H9 (cell line): ENCODE results near the gene STXBP6. TPM values are rescaled to one million over a fixed set of nuclear protein-coding genes. Genes with fewer than 3 reads are reported as not detected.

Experiments
- DNase-seq: peaks from one replicate; pipeline ENCODE4 v3.0.0-alpha.2; 2017
- H2AFZ ChIP-seq: one replicate; pipeline ENCODE4 v1.6.1; 2013; ENCODE audit warnings: mild to moderate bottlenecking, low read length, control low read depth, moderate library complexity
- H2AK5ac ChIP-seq: 2 replicates; pipeline ENCODE4 v1.6.1; 2013; ENCODE audit warnings: low read length, control low read depth, mixed read lengths; ENCODE audit not compliant: insufficient read length
- H2BK120ac ChIP-seq: one replicate; pipeline ENCODE4 v1.6.1; 2013; ENCODE audit warnings: low read depth, mild to moderate bottlenecking, low read length, control low read depth, inconsistent platforms; ENCODE audit not compliant: poor library complexity, severe bottlenecking
- H2BK12ac ChIP-seq: 2 replicates; pipeline ENCODE4 v1.6.1; 2013; ENCODE audit warnings: low read length, control low read depth, mixed read lengths, low read depth; ENCODE audit not compliant: insufficient read length
- H2BK15ac ChIP-seq: 2 replicates; pipeline ENCODE4 v1.6.1; 2013; ENCODE audit warnings: low read depth, low read length, control low read depth
- H2BK20ac ChIP-seq: one replicate; pipeline ENCODE4 v1.6.1; 2013; ENCODE audit warnings: low read depth, mild to moderate bottlenecking, low read length, control low read depth, inconsistent platforms; ENCODE audit not compliant: poor library complexity, severe bottlenecking
- H2BK5ac ChIP-seq: 2 replicates; pipeline ENCODE4 v1.6.1; 2013; ENCODE audit warnings: low read length, control low read depth, mixed read lengths; ENCODE audit not compliant: insufficient read length
- H3K14ac ChIP-seq: 2 replicates; pipeline ENCODE4 v1.6.1; 2013; ENCODE audit warnings: low read length, control low read depth; ENCODE audit not compliant: insufficient read depth
- H3K18ac ChIP-seq: 2 replicates; pipeline ENCODE4 v1.6.1; 2013; ENCODE audit warnings: low read depth, mild to moderate bottlenecking, mixed read lengths, low read length, control low read depth; ENCODE audit not compliant: insufficient read length
- H3K23ac ChIP-seq: 2 replicates; pipeline ENCODE4 v1.6.1; 2013; ENCODE audit warnings: low read length, control low read depth, mixed read lengths, low read depth; ENCODE audit not compliant: insufficient read length
- H3K23me2 ChIP-seq: 2 replicates; pipeline ENCODE4 v1.6.1; 2013; ENCODE audit warnings: low read depth, mild to moderate bottlenecking, mixed read lengths, low read length, control low read depth; ENCODE audit not compliant: insufficient read length, poor library complexity, severe bottlenecking
- H3K27ac ChIP-seq: 2 replicates; pipeline ENCODE4 v1.5.1; 2013; ENCODE audit warnings: low read length, control low read depth, mixed read lengths, low read depth; ENCODE audit not compliant: insufficient read length
- H3K27me3 ChIP-seq: 2 replicates; pipeline ENCODE4 v1.6.1; 2013; ENCODE audit warnings: low read length, control low read depth, inconsistent platforms; ENCODE audit not compliant: insufficient read depth
- H3K4ac ChIP-seq: 2 replicates; pipeline ENCODE4 v1.6.1; 2013; ENCODE audit warnings: low read depth, mild to moderate bottlenecking, control low read depth, inconsistent platforms, low read length, moderate library complexity
- H3K4me1 ChIP-seq: 2 replicates; pipeline ENCODE4 v1.6.1; 2013; ENCODE audit warnings: low read length, control low read depth, inconsistent platforms; ENCODE audit not compliant: insufficient read depth
- H3K4me2 ChIP-seq: 2 replicates; pipeline ENCODE4 v1.6.1; 2013; ENCODE audit warnings: low read length, control low read depth, mixed read lengths; ENCODE audit not compliant: insufficient read length, insufficient read depth
- H3K56ac ChIP-seq: 2 replicates; pipeline ENCODE4 v1.6.1; 2013; ENCODE audit warnings: low read depth, mild to moderate bottlenecking, mixed read lengths, low read length, control low read depth; ENCODE audit not compliant: insufficient read length
- H3K79me1 ChIP-seq: 2 replicates; pipeline ENCODE4 v1.6.1; 2013; ENCODE audit warnings: low read depth, mild to moderate bottlenecking, moderate library complexity, low read length, control low read depth, inconsistent platforms; ENCODE audit not compliant: insufficient read depth, poor library complexity, severe bottlenecking
- H3K79me2 ChIP-seq: 2 replicates; pipeline ENCODE4 v1.6.1; 2013; ENCODE audit warnings: low read length, control low read depth, inconsistent platforms; ENCODE audit not compliant: insufficient read depth
- H3K9ac ChIP-seq: 2 replicates; pipeline ENCODE4 v1.6.1; 2013; ENCODE audit warnings: low read length, control low read depth, mixed read lengths; ENCODE audit not compliant: insufficient read length; ENCODE audit errors: extremely low read depth
- H3K9me3 ChIP-seq: one replicate; pipeline ENCODE4 v1.6.1; 2013; ENCODE audit warnings: low read depth, low read length, inconsistent platforms; ENCODE audit not compliant: control insufficient read depth
- H3T11ph ChIP-seq: one replicate; pipeline ENCODE4 v1.6.1; 2013; ENCODE audit warnings: mild to moderate bottlenecking, low read length, control low read depth, inconsistent platforms
- H4K20me1 ChIP-seq: one replicate; pipeline ENCODE4 v1.6.1; 2013; ENCODE audit not compliant: control insufficient read depth, insufficient read length, insufficient read depth
- H4K5ac ChIP-seq: 2 replicates; pipeline ENCODE4 v1.6.1; 2013; ENCODE audit warnings: low read depth, mild to moderate bottlenecking, mixed read lengths, low read length, control low read depth; ENCODE audit not compliant: insufficient read length
- H4K8ac ChIP-seq: replicated peaks from 2 replicates; pipeline ENCODE4 v1.6.1; 2013; ENCODE audit warnings: low read length, control low read depth, mixed read lengths, low read depth; ENCODE audit not compliant: insufficient read length
- H4K91ac ChIP-seq: 2 replicates; pipeline ENCODE4 v1.6.1; 2013; ENCODE audit warnings: low read depth, mild to moderate bottlenecking, moderate library complexity, mixed read lengths, low read length, control low read depth; ENCODE audit not compliant: insufficient read length
- H3K27ac Mint-ChIP-seq, 3 experiments: 2 replicates in 2 of 3; 3 replicates in 1 of 3; pipeline ENCODE4 v1.8.0; 2020 to 2021; ENCODE audit warnings: mixed read lengths in 3 of 3, mild to moderate bottlenecking in 1 of 3, moderate library complexity in 1 of 3
- H3K27me3 Mint-ChIP-seq: 2 replicates; pipeline ENCODE4 v1.8.0; 2021; ENCODE audit warnings: low read depth, mild to moderate bottlenecking, moderate library complexity, mixed read lengths
- H3K36me3 Mint-ChIP-seq, 3 experiments: 2 replicates in 2 of 3; 3 replicates in 1 of 3; pipeline ENCODE4 v1.8.0; 2020 to 2021; ENCODE audit warnings: low read depth in 3 of 3, mixed read lengths in 3 of 3; ENCODE audit not compliant: insufficient read depth in 1 of 3
- H3K4me1 Mint-ChIP-seq, 2 experiments: 2 replicates each; pipeline ENCODE4 v1.8.0; 2020; ENCODE audit warnings: mixed read lengths in 2 of 2
- H3K4me3 Mint-ChIP-seq, 2 experiments: 2 replicates in 1 of 2; 3 replicates in 1 of 2; pipeline ENCODE4 v1.8.0; 2020 to 2021; ENCODE audit warnings: mild to moderate bottlenecking in 2 of 2, mixed read lengths in 2 of 2, moderate library complexity in 1 of 2
- H3K9me3 Mint-ChIP-seq, 2 experiments: 2 replicates in 1 of 2; 3 replicates in 1 of 2; pipeline ENCODE4 v1.8.0; 2020; ENCODE audit warnings: mild to moderate bottlenecking in 2 of 2, mixed read lengths in 2 of 2, moderate library complexity in 1 of 2
- CTCF ChIP-seq: fragments of 200-600 bp; sonication (generic); conservative IDR thresholded peaks from 3 replicates; pipeline ENCODE4 v1.8.0; 2021; ENCODE audit warnings: antibody characterized with exemption, mild to moderate bottlenecking
- WGBS: extraction: QIAGEN DNeasy Blood & Tissue Kit; methylation state at CpG from one replicate; pipeline ENCODE4 v1.1.7; 2013; ENCODE audit warnings: missing lambda C conversion rate, low lambda C conversion rate, mixed read lengths; ENCODE audit not compliant: insufficient read length; ENCODE audit errors: extremely low coverage; 5-methylcytosine and 5-hydroxymethylcytosine counted together
- total RNA-seq: library from RNA; stranded (reverse); gene quantifications from 2 replicates; pipeline ENCODE4 v1.2.1, GENCODE V29; 2021

Gene STXBP6
- total RNA-seq, 1 experiment from 2014 or later = 3.6 TPM

- Histone ChIP-seq H3K18ac (no peak overlapping the region), H3K27me3 (no peaks in the 10 kb centered on the region), H4K91ac (no peak overlapping the region), H3K79me1 (no peaks in the 10 kb centered on the region), H3K23ac (no peak overlapping the region), H4K20me1 (no peaks in the 10 kb centered on the region), H4K8ac (no peak overlapping the region), H3T11ph (no peak overlapping the region), H4K5ac (no peak overlapping the region), H3K27ac (no peak overlapping the region), H3K79me2 (no peaks in the 10 kb centered on the region), H3K14ac (no peak overlapping the region), H2AFZ (no peak overlapping the region), H2BK120ac (no peak overlapping the region), H2BK20ac (no peak overlapping the region), H2AK5ac (no peak overlapping the region), H3K4me2 (no peak overlapping the region), H2BK5ac (no peak overlapping the region), H3K23me2 (no peaks in the 10 kb centered on the region), H3K56ac (no peak overlapping the region), H2BK15ac (no peak overlapping the region), H3K4ac (no peak overlapping the region), H3K9ac (no peak overlapping the region), H3K4me1 (no peaks in the 10 kb centered on the region), H2BK12ac (no peak overlapping the region), H3K9me3 (no peaks in the 10 kb centered on the region)
- Mint-ChIP-seq H3K36me3 (no peaks in the 10 kb centered on the region), H3K9me3 (no peaks in the 10 kb centered on the region), H3K27ac (no peak overlapping the region), H3K4me1 (no peaks in the 10 kb centered on the region), H3K27me3 (no peaks in the 10 kb centered on the region; the same call in 1 of the 2 replicates), H3K4me3 (no peak overlapping the region)
- no peak for TF ChIP-seq CTCF
- DNase-seq = no peak
- WGBS = no CpG with 5 or more reads among the region's 4 CpGs
Observed at GRCh38 chr14:24908592-24909236, 141.2 kb downstream of the STXBP6 start.
